ENCODE results near the gene ZNF799. TPM values are rescaled to one million over a fixed set of nuclear protein-coding genes. Genes with fewer than 3 reads are reported as not detected.

ZNF799 gene
- total RNA-seq, 1 experiment from 2014 or later: 5.2 TPM

DNA sequence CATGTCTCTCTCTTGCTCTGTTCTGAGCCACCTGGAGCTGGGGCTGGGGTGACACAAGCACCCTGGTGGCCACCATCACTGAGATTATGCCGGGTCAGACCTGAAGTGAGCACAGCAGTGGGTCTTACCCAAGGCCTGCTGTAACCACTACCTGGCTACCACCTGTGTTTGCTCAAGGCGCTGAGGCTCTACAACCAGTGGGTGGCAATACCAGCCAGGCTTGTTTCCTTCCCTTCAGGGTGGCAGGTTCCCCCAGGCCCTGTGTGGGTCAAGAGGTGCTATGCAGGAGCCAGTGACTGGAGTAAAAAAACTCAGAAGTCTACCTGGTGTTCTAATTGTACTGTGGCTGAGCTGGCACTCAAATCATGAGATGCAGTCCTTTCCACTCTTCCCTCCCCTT is 47.7 kb upstream of the ZNF799 start:
- Mint-ChIP-seq H3K27ac (no peak overlapping the region), H3K36me3 (ENCODE audit: insufficient read depth in 1 of 3, low read depth in 3 of 3) (peaks cover 18 to 25% (median 20%) of the 10 kb centered on the region in 3 experiments), H3K4me3 (no peak overlapping the region), H3K9me3 (peaks cover 68 to 71% of the 10 kb centered on the region in 2 experiments), H3K4me1 (no peaks in the 10 kb centered on the region), H3K27me3 (ENCODE audit: low read depth) (peaks cover 3% of the 10 kb centered on the region; the same call in 1 of the 2 replicates)
- H2BK12ac ChIP-seq (ENCODE audit: insufficient read length, low read depth, low read length): no peak overlapping the region
- H3K27ac ChIP-seq (ENCODE audit: insufficient read length, low read depth, low read length): no peak overlapping the region
- no peaks in the 10 kb centered on the region for H4K20me1 ChIP-seq (ENCODE audit: control insufficient read depth, insufficient read depth, insufficient read length)
- H3K9ac ChIP-seq (ENCODE audit: extremely low read depth, insufficient read length, low read length): no peak overlapping the region
- no peak overlapping the region for H3K14ac ChIP-seq (ENCODE audit: insufficient read depth, low read length)
- H3K9me3 ChIP-seq (ENCODE audit: control insufficient read depth, low read depth, low read length): peaks cover 23% of the 10 kb centered on the region
- H3K4me1 ChIP-seq (ENCODE audit: insufficient read depth, low read length): no peaks in the 10 kb centered on the region
- H2BK120ac ChIP-seq (ENCODE audit: low read depth, low read length, poor library complexity, severe bottlenecking): no peak overlapping the region
- H3K18ac ChIP-seq (ENCODE audit: insufficient read length, low read depth, low read length): no peak overlapping the region
- no peak overlapping the region for H2BK15ac ChIP-seq (ENCODE audit: low read depth, low read length)
- no peak overlapping the region for H4K8ac ChIP-seq (replicated peaks; ENCODE audit: insufficient read length, low read depth, low read length)
- no peak overlapping the region for H3T11ph ChIP-seq (ENCODE audit: low read length)
- no peak overlapping the region for H4K91ac ChIP-seq (ENCODE audit: insufficient read length, low read depth, low read length)
- no peak overlapping the region for H3K23ac ChIP-seq (ENCODE audit: insufficient read length, low read depth, low read length)
- no peak overlapping the region for H3K4ac ChIP-seq (ENCODE audit: low read depth, low read length)
- WGBS (ENCODE audit: extremely low coverage, insufficient read length, low lambda C conversion rate): no CpG with 5 or more reads among the region's 2 CpGs
- DNase-seq: no peak
- H4K5ac ChIP-seq (ENCODE audit: insufficient read length, low read depth, low read length): no peak overlapping the region
- no peaks in the 10 kb centered on the region for H3K23me2 ChIP-seq (ENCODE audit: insufficient read length, low read depth, low read length, poor library complexity, severe bottlenecking)
- H3K4me2 ChIP-seq (ENCODE audit: insufficient read depth, insufficient read length, low read length): no peak overlapping the region
- no peaks in the 10 kb centered on the region for H3K27me3 ChIP-seq (ENCODE audit: insufficient read depth, low read length)
- H2BK5ac ChIP-seq (ENCODE audit: insufficient read length, low read length): no peak overlapping the region
- no peaks in the 10 kb centered on the region for H3K79me2 ChIP-seq (ENCODE audit: insufficient read depth, low read length)
- H2AFZ ChIP-seq (ENCODE audit: low read length): no peak overlapping the region
- H3K56ac ChIP-seq (ENCODE audit: insufficient read length, low read depth, low read length): no peak overlapping the region
- H2BK20ac ChIP-seq (ENCODE audit: low read depth, low read length, poor library complexity, severe bottlenecking): no peak overlapping the region
- H2AK5ac ChIP-seq (ENCODE audit: insufficient read length, low read length): no peak overlapping the region
- TF ChIP-seq, protein P1, sequence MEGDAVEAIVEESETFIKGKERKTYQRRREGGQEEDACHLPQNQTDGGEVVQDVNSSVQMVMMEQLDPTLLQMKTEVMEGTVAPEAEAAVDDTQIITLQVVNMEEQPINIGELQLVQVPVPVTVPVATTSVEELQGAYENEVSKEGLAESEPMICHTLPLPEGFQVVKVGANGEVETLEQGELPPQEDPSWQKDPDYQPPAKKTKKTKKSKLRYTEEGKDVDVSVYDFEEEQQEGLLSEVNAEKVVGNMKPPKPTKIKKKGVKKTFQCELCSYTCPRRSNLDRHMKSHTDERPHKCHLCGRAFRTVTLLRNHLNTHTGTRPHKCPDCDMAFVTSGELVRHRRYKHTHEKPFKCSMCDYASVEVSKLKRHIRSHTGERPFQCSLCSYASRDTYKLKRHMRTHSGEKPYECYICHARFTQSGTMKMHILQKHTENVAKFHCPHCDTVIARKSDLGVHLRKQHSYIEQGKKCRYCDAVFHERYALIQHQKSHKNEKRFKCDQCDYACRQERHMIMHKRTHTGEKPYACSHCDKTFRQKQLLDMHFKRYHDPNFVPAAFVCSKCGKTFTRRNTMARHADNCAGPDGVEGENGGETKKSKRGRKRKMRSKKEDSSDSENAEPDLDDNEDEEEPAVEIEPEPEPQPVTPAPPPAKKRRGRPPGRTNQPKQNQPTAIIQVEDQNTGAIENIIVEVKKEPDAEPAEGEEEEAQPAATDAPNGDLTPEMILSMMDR (conservative IDR thresholded peaks at IDR 0.05): no peak
- no peaks in the 10 kb centered on the region for H3K79me1 ChIP-seq (ENCODE audit: insufficient read depth, low read depth, low read length, poor library complexity, severe bottlenecking)

All from H9 (cell line).